IMR-90 (cell line): Measurements from ENCODE around the gene KCNE4. TPM values are rescaled to one million over a fixed set of nuclear protein-coding genes. Genes with fewer than 3 reads are reported as not detected.

Experiments used
- ATAC-seq: fragments of 200-7000 bp; cut with Tn5 transposase; 2 replicates; pipeline ENCODE4 v1.9.1; 2020; ENCODE audit warnings: low read depth, mild to moderate bottlenecking, moderate library complexity
- BruUV-seq: library from RNA; stranded (reverse); fragments of 400-500 nt; replicated peaks from 2 replicates; lab custom pipeline; 2021; lab: Mats Ljungman, UMichigan
- CTCF ChIA-PET: fragments of 300-600 bp; formaldehyde crosslinking; extraction: SDS; loops from one replicate; lab custom pipeline; 2021; ENCODE audit warnings: antibody characterized with exemption; lab: Yijun Ruan, JAX
- POLR2A ChIA-PET: fragments of 300-600 bp; sonication (Branson Sonifier 250); formaldehyde crosslinking; loops from one replicate; lab custom pipeline; 2022; ENCODE audit warnings: antibody characterized with exemption; ENCODE audit not compliant: unreplicated experiment; lab: Charles Lee
- DNase-seq: peaks from one replicate; pipeline ENCODE4 v3.0.0; 2013
- H2AFZ ChIP-seq: replicated peaks from 2 replicates; pipeline ENCODE3; 2013; ENCODE audit warnings: low read length, mild to moderate bottlenecking; ENCODE audit not compliant: poor library complexity
- H2AK5ac ChIP-seq: 2 replicates; pipeline ENCODE4 v1.6.1; 2013; ENCODE audit warnings: low read depth, low read length, inconsistent platforms
- H2AK9ac ChIP-seq: replicated peaks from 2 replicates; pipeline ENCODE3; 2013; ENCODE audit warnings: mild to moderate bottlenecking, low read depth, low read length, moderate library complexity; ENCODE audit not compliant: poor library complexity
- H2BK120ac ChIP-seq: 2 replicates; pipeline ENCODE4 v1.6.1; 2013; ENCODE audit warnings: low read depth, low read length, inconsistent platforms
- H2BK15ac ChIP-seq: 3 replicates; pipeline ENCODE4 v1.6.1; 2013; ENCODE audit warnings: low read depth, low read length, inconsistent platforms
- H2BK20ac ChIP-seq: 2 replicates; pipeline ENCODE4 v1.6.1; 2013; ENCODE audit warnings: low read depth, mild to moderate bottlenecking, inconsistent platforms, low read length, moderate library complexity
- H2BK5ac ChIP-seq: 2 replicates; pipeline ENCODE4 v1.6.1; 2013; ENCODE audit warnings: mild to moderate bottlenecking, low read depth, low read length, inconsistent platforms; ENCODE audit not compliant: poor library complexity, severe bottlenecking
- H3K14ac ChIP-seq: replicated peaks from 2 replicates; pipeline ENCODE4 v1.6.1; 2013; ENCODE audit warnings: low read depth, low read length, inconsistent platforms
- H3K18ac ChIP-seq: 2 replicates; pipeline ENCODE4 v1.6.1; 2013; ENCODE audit warnings: low read depth, low read length, control low read depth
- H3K23ac ChIP-seq: 2 replicates; pipeline ENCODE4 v1.6.1; 2013; ENCODE audit warnings: low read depth, low read length, inconsistent platforms
- H3K27ac ChIP-seq: 2 replicates; pipeline ENCODE4 v1.5.1; 2013; ENCODE audit warnings: mild to moderate bottlenecking, control low read depth, low read length; ENCODE audit not compliant: insufficient read depth
- H3K27me3 ChIP-seq: 2 replicates; pipeline ENCODE4 v1.6.1; 2013; ENCODE audit warnings: low read length; ENCODE audit not compliant: control insufficient read depth, insufficient read depth
- H3K36me3 ChIP-seq: 2 replicates; pipeline ENCODE4 v1.6.1; 2013; ENCODE audit warnings: low read length, mixed read lengths; ENCODE audit not compliant: control insufficient read depth, insufficient read depth
- H3K4ac ChIP-seq: 2 replicates; pipeline ENCODE4 v1.6.1; 2013; ENCODE audit warnings: low read depth, low read length, inconsistent platforms
- H3K4me1 ChIP-seq: 2 replicates; pipeline ENCODE4 v1.6.1; 2013; ENCODE audit warnings: low read length, mixed read lengths; ENCODE audit not compliant: control insufficient read depth, insufficient read depth
- H3K4me2 ChIP-seq: 2 replicates; pipeline ENCODE4 v1.6.1; 2013; ENCODE audit warnings: low read depth, mild to moderate bottlenecking, control low read depth, low read length, moderate library complexity
- H3K4me3 ChIP-seq: 2 replicates; pipeline ENCODE4 v1.5.1; 2013; ENCODE audit warnings: low read depth, mild to moderate bottlenecking, control low read depth, low read length, moderate library complexity; ENCODE audit not compliant: insufficient read depth
- H3K56ac ChIP-seq: 2 replicates; pipeline ENCODE4 v1.6.1; 2013; ENCODE audit warnings: low read length, inconsistent platforms; ENCODE audit not compliant: insufficient read depth; ENCODE audit errors: extremely low read depth
- H3K79me1 ChIP-seq, 2 experiments: 2 replicates each; pipeline ENCODE4 v1.6.1; 2013; ENCODE audit warnings: low read length in 2 of 2, inconsistent platforms in 1 of 2, low read depth in 1 of 2
- H3K9ac ChIP-seq: 2 replicates; pipeline ENCODE4 v1.6.1; 2013; ENCODE audit warnings: low read depth, low read length, control low read depth
- H3K9me1 ChIP-seq: 2 replicates; pipeline ENCODE4 v1.6.1; 2013; ENCODE audit warnings: low read length, inconsistent platforms; ENCODE audit not compliant: insufficient read depth
- H3K9me3 ChIP-seq: 2 replicates; pipeline ENCODE4 v1.6.1; 2013; ENCODE audit warnings: low read length; ENCODE audit not compliant: control insufficient read depth, insufficient read depth
- H4K20me1 ChIP-seq: 2 replicates; pipeline ENCODE4 v1.6.1; 2013; ENCODE audit warnings: low read length, inconsistent platforms; ENCODE audit not compliant: insufficient read depth
- H4K5ac ChIP-seq: 2 replicates; pipeline ENCODE4 v1.6.1; 2013; ENCODE audit warnings: mild to moderate bottlenecking, low read depth, low read length, control low read depth
- H4K8ac ChIP-seq, 2 experiments: 2 replicates each; pipeline ENCODE4 v1.6.1; 2013; ENCODE audit warnings: low read depth in 2 of 2, low read length in 2 of 2, control low read depth in 1 of 2, inconsistent platforms in 1 of 2
- H4K91ac ChIP-seq: 2 replicates; pipeline ENCODE4 v1.6.1; 2013; ENCODE audit warnings: low read depth, low read length, inconsistent platforms; ENCODE audit not compliant: insufficient read depth
- CHD1 ChIP-seq: IDR thresholded peaks from 2 replicates; pipeline ENCODE4 v1.6.1; 2012; ENCODE audit warnings: low read depth, low read length, improper control_type of control experiment
- MAFK ChIP-seq: IDR thresholded peaks from 2 replicates; pipeline ENCODE4 v1.6.1; 2012; ENCODE audit warnings: low read depth, low read length, improper control_type of control experiment
- NFE2L2 ChIP-seq: fragments of 150-350 bp; IDR thresholded peaks from 2 replicates; pipeline ENCODE4 v1.6.1; 2016; ENCODE audit warnings: low read depth, mild to moderate bottlenecking, low read length
- WGBS, 2 experiments: methylation state at CpG; one replicate each; pipeline versions ENCODE4 v1.1.5 to v1.1.7; 2013; ENCODE audit warnings: missing lambda C conversion rate in 2 of 2; ENCODE audit not compliant: insufficient read length in 1 of 2; ENCODE audit errors: extremely low coverage in 2 of 2; 5-methylcytosine and 5-hydroxymethylcytosine counted together
- dilution Hi-C: fragments of 300-500 bp; cut with HindIII; formaldehyde crosslinking; loops from one replicate; pipeline ENCODE4 v1.14.3; 2018; ENCODE audit warnings: low sequenced_read_pairs; ENCODE audit not compliant: unreplicated experiment
- in situ Hi-C: fragments of 300-500 bp; cut with MboI; formaldehyde crosslinking; loops from 3 replicates; pipeline ENCODE4 v1.14.3; 2019; ENCODE audit warnings: low sequenced_read_pairs, inconsistent platforms, mixed read lengths
- intact Hi-C: fragments of 100-400 bp; cut with micrococcal nuclease; formaldehyde crosslinking; loops from 2 replicates; pipeline ENCODE4 v1.10.0; 2022
- polyA plus RNA-seq, 3 experiments: library from polyadenylated mRNA; depleted of rRNA; stranded (reverse); fragments of >200 nt; gene quantifications; 2 replicates each; pipeline ENCODE4 v1.2.3, GENCODE V29; 2012; ENCODE audit warnings: low replicate concordance in 1 of 3
- total RNA-seq: library from RNA; depleted of rRNA; stranded (reverse); fragments of >200 nt; gene quantifications from 2 replicates; pipeline ENCODE4 v1.2.3, GENCODE V29; 2012

KCNE4 gene
- total and polyA plus RNA-seq, 2 of the 4 experiments (the other 2 are of a cell fraction): 6.6 to 6.8 TPM

DNA sequence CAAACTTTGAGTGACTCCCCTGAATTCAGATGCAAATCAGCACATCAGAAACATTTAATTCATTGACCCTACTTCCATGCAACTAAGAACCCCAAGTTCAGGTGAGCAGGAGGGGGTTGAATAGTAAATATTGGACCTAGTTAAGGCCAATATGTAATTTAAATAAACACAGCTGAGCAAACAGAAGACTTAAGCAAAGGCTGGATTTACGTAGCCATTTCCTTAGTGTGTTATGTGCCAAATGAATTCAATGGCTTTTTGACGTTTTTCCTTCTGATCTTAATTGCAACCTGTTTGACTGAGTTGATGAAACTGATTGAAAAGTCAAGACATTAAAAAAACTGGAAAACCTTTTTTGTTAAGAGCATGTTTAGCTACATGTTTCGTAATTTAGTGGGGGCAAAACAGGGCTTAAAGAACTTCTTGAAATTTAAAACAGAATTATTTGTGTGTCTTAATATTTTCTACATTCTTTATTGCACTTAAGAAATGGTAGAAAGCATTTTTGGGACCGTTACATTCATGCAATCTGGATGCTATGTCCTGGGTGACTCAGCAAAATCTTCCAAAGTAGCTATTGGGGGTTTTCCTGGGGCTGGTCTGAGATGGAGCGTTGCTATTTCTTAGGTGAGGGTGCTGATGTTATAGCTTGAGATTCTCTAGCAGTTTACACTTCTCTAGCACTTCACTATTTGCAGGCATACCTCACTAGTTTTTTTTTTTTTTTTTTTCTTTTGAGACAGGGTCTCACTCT, 25.5 kb upstream of the KCNE4 start:
- no peak overlapping the region for H3K9ac ChIP-seq
- 0 out of 2 replicates have a peak overlapping the region, but pooled peaks have one; percentile 23 for H4K91ac ChIP-seq
- no peak overlapping the region for H2AK5ac ChIP-seq
- no peak for TF ChIP-seq CHD1
- TF ChIP-seq NFE2L2: peak; percentile 99
- TF ChIP-seq MAFK: peak; percentile 82
- peak overlapping the region; percentile 57; the same call in 1 of the 2 replicates for H3K4ac ChIP-seq
- peak; percentile 71 for DNase-seq
- H3K27ac ChIP-seq: peak overlapping the region; percentile 14; the same call in 1 of the 2 replicates
- BruUV-seq: no TSS peak
- WGBS, 2 experiments: 20% methylated on average over 1 of the region's 5 CpGs; no CpG with 5 or more reads in 1 of the 2 experiments
- H2BK5ac ChIP-seq: peak overlapping the region; percentile 47
- peak; percentile 69 for ATAC-seq
- no peaks in the 10 kb centered on the region for H3K36me3 ChIP-seq
- peak overlapping the region; percentile 18; the same call in 1 of the 2 replicates for H4K5ac ChIP-seq
- in situ Hi-C loops (no loop called here), intact Hi-C loops (no loop called here), dilution Hi-C loops (no loop called here)
- no peaks in the 10 kb centered on the region for H3K27me3 ChIP-seq
- ChIA-PET CTCF (interaction anchor here (1.7 kb wide), 1 partner anchor 25 kb away, joined by 10 read pairs; the partner anchor contains the start of gene KCNE4), POLR2A (no interaction called here)
- no peak overlapping the region for H2AK9ac ChIP-seq
- H3K4me1 ChIP-seq: peaks cover 5% of the 10 kb centered on the region; the same call in 1 of the 2 replicates
- peak overlapping the region; percentile 76; the same call in 1 of the 2 replicates for H2BK20ac ChIP-seq
- H4K20me1 ChIP-seq: no peaks in the 10 kb centered on the region
- no peak overlapping the region for H2AFZ ChIP-seq
- H3K23ac ChIP-seq: no peak overlapping the region
- peaks cover 4% of the 10 kb centered on the region; the same call in 1 of the 2 replicates for H3K9me1 ChIP-seq
- H3K79me1 ChIP-seq: no peaks in the 10 kb centered on the region
- H2BK120ac ChIP-seq: peak overlapping the region; percentile 61; the same call in 1 of the 2 replicates
- H4K8ac ChIP-seq: peak overlapping the region; percentile 19 to 41; a peak in 2 of 4 replicates
- peak overlapping the region; percentile 62; the same call in 1 of the 2 replicates for H3K18ac ChIP-seq
- H3K56ac ChIP-seq: no peak overlapping the region
- no peak overlapping the region for H3K4me3 ChIP-seq
- no peaks in the 10 kb centered on the region; the same call in 1 of the 2 replicates for H3K9me3 ChIP-seq
- H2BK15ac ChIP-seq: no peak overlapping the region; the same call in 2 of the 3 replicates
- no peak overlapping the region for H3K4me2 ChIP-seq
- 0 out of 2 replicates have a peak overlapping the region, but pooled peaks have one; percentile 69 for H3K14ac ChIP-seq
